H1 (cell line): Measurements from ENCODE around the gene ANKS1A. TPM values are rescaled to one million over a fixed set of nuclear protein-coding genes. Genes with fewer than 3 reads are reported as not detected.

Source experiments
- CHD7 ChIP-seq: fragments of 300-600 bp; sonication (generic); IDR thresholded peaks from 2 replicates; pipeline ENCODE4 v1.7.1; 2012; ENCODE audit warnings: low read length, moderate library complexity, mild to moderate bottlenecking, inconsistent platforms; ENCODE audit not compliant: insufficient replicate concordance
- CREB1 ChIP-seq: IDR thresholded peaks from 2 replicates; pipeline ENCODE4 v1.6.1; 2012; ENCODE audit warnings: inconsistent platforms
- EGR1 ChIP-seq: IDR thresholded peaks from 2 replicates; pipeline ENCODE4 v1.6.1; 2011; ENCODE audit warnings: low read depth, low read length, borderline replicate concordance
- EZH2 ChIP-seq: fragments of 200-600 bp; sonication (generic); IDR thresholded peaks from 2 replicates; pipeline ENCODE4 v1.7.1; 2012; ENCODE audit warnings: low read depth, mild to moderate bottlenecking, moderate library complexity, low read length, inconsistent platforms; ENCODE audit not compliant: severe bottlenecking
- HDAC2 ChIP-seq, 2 experiments: fragments of 300-600 bp in 1 of 2; sonication (generic) in 1 of 2; IDR thresholded peaks; 2 replicates each; pipeline ENCODE4 v1.6.1; 2011 to 2012; ENCODE audit warnings: low read depth in 2 of 2, low read length in 2 of 2, mild to moderate bottlenecking in 2 of 2, moderate library complexity in 2 of 2, borderline replicate concordance in 1 of 2, inconsistent platforms in 1 of 2
- JUND ChIP-seq: IDR thresholded peaks from 2 replicates; pipeline ENCODE4 v1.6.1; 2011; ENCODE audit warnings: mild to moderate bottlenecking, improper control_type of control experiment, low read length
- MAFK ChIP-seq: IDR thresholded peaks from 2 replicates; pipeline ENCODE4 v1.6.1; 2012; ENCODE audit warnings: low read depth, mild to moderate bottlenecking, improper control_type of control experiment, low read length
- POLR2A ChIP-seq, 2 experiments: IDR thresholded peaks; 1 replicate in 1 of 2; 2 replicates in 1 of 2; pipeline ENCODE4 v1.6.1; 2011; ENCODE audit warnings: low read depth in 2 of 2, low read length in 2 of 2, mild to moderate bottlenecking in 2 of 2; ENCODE audit errors: control extremely low read depth in 1 of 2
- RFX5 ChIP-seq: IDR thresholded peaks from 2 replicates; pipeline ENCODE4 v1.6.1; 2011; ENCODE audit warnings: low read depth, low read length, improper control_type of control experiment, borderline replicate concordance
- SAP30 ChIP-seq: fragments of 300-600 bp; sonication (generic); IDR thresholded peaks from 2 replicates; pipeline ENCODE4 v1.7.1; 2012; ENCODE audit warnings: low read length, moderate library complexity, mild to moderate bottlenecking, inconsistent platforms; ENCODE audit not compliant: insufficient read depth, insufficient replicate concordance
- SRF ChIP-seq: IDR thresholded peaks from 2 replicates; pipeline ENCODE4 v1.6.1; 2011; ENCODE audit warnings: mild to moderate bottlenecking, low read depth, low read length, moderate library complexity
- TAF7 ChIP-seq: optimal IDR thresholded peaks from 2 replicates; pipeline ENCODE3; 2011; ENCODE audit warnings: low read depth, mild to moderate bottlenecking, inconsistent platforms, low read length, moderate library complexity, borderline replicate concordance
- polyA plus RNA-seq, 7 experiments: library from polyadenylated mRNA; depleted of rRNA in 3 of 7; stranded (reverse) in 5 of 7; unstranded in 2 of 7; fragments of >200 nt in 5 of 7; fragments of 200-250 nt in 2 of 7; gene quantifications; 1 replicate in 5 of 7; 2 replicates in 1 of 7; 4 replicates in 1 of 7; pipeline versions ENCODE4 v1.2.1 to v1.2.3, GENCODE V29; 2011 to 2013; ENCODE audit warnings: missing spikeins in 2 of 7, mixed read lengths in 2 of 7
- total RNA-seq: library from RNA; stranded (reverse); fragmentation: NEBNext Ultra II Directional; extraction: Animal tissue kit (Norgen Biotek cat#: 25700); gene quantifications from 2 replicates; pipeline ENCODE4 v1.2.1, GENCODE V29; 2021

The ANKS1A gene
- total and polyA plus RNA-seq, 2 of the 8 experiments (the other 6 are each of a cell fraction or from before 2014, with no cell fraction given), result 9.8 to 30.9 TPM

GRCh38 chr6:35049156-35049735 lies 160.2 kb downstream of the ANKS1A start (continued):
- TF ChIP-seq CHD7 (no peak), EGR1 (no peak), HDAC2 (IDR thresholded peaks at IDR 0.05; ENCODE audit: borderline replicate concordance in 1 of 2, low read depth in 2 of 2, low read length in 2 of 2) (no peak), SAP30 (no peak), CREB1 (no peak), EZH2 (no peak), JUND (no peak), MAFK (no peak), TAF7 (no peak), POLR2A (IDR thresholded peaks at IDR 0.05; ENCODE audit: control extremely low read depth in 1 of 2, low read depth in 2 of 2, low read length in 2 of 2) (no peak), RFX5 (no peak), SRF (no peak)
